ENCODE measurements around the gene AARS1.
"Not testable (repeated sequence)": the region's sequence is repeated elsewhere in the genome, so short reads cannot be mapped to it uniquely, and the experiment has no call there.

The AARS1 gene

DNA sequence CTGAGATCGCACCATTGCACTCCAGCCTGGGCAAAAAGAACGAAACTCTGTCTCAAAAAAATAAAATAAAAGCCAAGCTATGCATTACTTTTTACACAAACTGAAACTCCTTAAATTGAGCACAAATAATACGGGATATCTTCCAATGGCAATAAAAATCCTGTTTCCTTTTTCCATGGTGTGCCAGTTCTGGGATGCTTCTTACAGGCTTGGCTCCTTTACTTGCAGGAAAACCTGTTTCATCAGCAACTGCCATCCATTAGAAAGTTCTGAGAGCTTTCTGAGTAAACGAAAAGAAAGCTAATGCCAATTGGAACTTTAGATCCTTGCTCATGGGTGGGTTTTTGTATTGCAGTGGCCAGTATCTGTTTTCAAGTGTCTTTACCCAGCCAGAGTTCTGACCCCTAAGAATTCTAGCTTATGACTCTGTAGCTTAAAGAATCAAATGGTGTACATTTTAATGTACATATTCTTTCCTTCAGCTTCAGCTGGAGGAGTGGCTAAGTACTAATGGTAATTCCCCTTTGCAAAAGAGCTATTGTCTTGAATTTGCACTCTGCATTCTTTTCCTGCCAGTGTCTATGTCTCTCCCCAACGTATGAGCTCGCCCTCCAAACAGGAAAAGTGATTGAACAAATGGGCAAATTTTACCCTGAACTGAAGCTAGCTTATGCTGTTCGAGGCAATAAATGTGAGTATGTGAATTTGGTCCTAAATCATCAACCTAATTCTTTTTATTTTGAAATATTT, 35.9 kb upstream of the AARS1 start:
- DNase-seq = no peak
- Histone ChIP-seq H3K9me3 (ENCODE audit: severe bottlenecking) (no peaks in the 10 kb centered on the region), H3K27ac (no peak overlapping the region), H3K4me3 (ENCODE audit: low read depth, low read length) (no peak overlapping the region), H3K36me3 (peaks cover 58% of the 10 kb centered on the region), H3K27me3 (ENCODE audit: insufficient read depth, low read depth, severe bottlenecking) (no peaks in the 10 kb centered on the region)
- TF ChIP-seq, protein P1, sequence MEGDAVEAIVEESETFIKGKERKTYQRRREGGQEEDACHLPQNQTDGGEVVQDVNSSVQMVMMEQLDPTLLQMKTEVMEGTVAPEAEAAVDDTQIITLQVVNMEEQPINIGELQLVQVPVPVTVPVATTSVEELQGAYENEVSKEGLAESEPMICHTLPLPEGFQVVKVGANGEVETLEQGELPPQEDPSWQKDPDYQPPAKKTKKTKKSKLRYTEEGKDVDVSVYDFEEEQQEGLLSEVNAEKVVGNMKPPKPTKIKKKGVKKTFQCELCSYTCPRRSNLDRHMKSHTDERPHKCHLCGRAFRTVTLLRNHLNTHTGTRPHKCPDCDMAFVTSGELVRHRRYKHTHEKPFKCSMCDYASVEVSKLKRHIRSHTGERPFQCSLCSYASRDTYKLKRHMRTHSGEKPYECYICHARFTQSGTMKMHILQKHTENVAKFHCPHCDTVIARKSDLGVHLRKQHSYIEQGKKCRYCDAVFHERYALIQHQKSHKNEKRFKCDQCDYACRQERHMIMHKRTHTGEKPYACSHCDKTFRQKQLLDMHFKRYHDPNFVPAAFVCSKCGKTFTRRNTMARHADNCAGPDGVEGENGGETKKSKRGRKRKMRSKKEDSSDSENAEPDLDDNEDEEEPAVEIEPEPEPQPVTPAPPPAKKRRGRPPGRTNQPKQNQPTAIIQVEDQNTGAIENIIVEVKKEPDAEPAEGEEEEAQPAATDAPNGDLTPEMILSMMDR (IDR thresholded peaks at IDR 0.05; ENCODE audit: low read depth, low read length) = no peak

DNA sequence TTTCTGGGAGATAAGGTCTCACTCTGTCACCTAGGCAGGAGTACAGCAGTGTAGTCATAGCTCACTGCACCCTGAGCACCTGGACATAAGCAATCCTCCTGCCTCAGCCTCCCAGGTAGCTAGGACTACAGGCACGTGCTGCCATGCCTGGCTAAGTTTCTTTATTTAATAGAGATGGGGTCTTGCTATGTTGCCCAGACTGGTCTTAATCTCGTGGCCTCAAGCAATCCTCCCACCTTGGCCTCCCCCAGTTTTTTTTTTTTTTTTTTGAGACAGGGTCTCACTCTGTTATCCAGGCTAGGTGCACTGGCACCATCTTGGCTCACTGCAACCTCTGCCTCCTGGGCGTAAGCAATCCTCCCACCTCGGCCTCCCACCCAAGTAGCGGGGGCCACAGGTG, 30.8 kb upstream of the AARS1 start:
- peaks cover 59% of the 10 kb centered on the region for H3K36me3 ChIP-seq
- no peak overlapping the region for H3K27ac ChIP-seq
- no peaks in the 10 kb centered on the region for H3K27me3 ChIP-seq (ENCODE audit: insufficient read depth, low read depth, severe bottlenecking)
- H3K9me3 ChIP-seq (ENCODE audit: severe bottlenecking) = no peaks in the 10 kb centered on the region
- no peak overlapping the region for H3K4me3 ChIP-seq (ENCODE audit: low read depth, low read length)
- TF ChIP-seq, protein P1 (IDR thresholded peaks at IDR 0.05; ENCODE audit: low read depth, low read length) = no peak
- DNase-seq = no peak

DNA sequence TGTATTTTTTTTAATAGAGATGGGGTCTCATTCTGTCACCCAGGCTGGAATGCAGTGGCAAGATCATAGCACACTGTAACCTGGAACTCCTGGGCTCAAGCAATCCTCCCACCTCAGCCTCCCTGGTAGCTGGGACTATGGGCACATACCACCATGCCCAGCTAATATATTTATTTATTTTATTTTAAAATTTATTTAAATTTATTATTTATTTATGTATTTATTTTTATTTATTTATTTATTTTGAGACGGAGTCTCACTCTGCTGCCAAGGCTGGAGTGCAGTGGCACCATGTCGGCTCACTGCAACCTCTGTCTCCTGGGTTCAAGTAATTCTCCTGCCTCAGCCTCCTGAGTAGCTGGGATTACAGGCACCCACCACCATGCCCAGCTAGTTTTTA, 18.4 kb upstream of the AARS1 start:
- H3K36me3 ChIP-seq, DNase-seq, H3K27ac ChIP-seq: not testable (repeated sequence)

DNA sequence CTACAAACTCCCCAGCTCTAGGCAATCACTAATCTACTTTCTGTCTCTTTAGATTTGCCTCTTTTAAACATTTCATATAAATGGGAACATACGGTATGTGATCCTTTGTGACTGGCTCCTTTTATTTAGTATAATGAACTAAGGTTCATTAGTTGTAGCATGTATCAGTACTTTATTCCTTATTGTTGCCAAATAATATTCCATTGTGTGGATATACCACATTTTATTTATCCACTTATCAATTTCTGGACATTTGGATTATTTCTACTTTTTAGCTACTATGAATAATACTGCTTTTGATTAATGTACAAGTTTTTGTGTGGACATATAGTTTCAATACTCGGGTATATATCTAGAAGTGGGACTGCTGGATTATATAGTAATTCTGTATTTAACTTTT, 17.6 kb upstream of the AARS1 start:
- no peaks in the 10 kb centered on the region for H3K27me3 ChIP-seq (ENCODE audit: insufficient read depth, low read depth, severe bottlenecking)
- DNase-seq = no peak
- peaks cover 11% of the 10 kb centered on the region for H3K36me3 ChIP-seq
- no peak overlapping the region for H3K27ac ChIP-seq
- no peaks in the 10 kb centered on the region for H3K9me3 ChIP-seq (ENCODE audit: severe bottlenecking)
- TF ChIP-seq, protein P1 (IDR thresholded peaks at IDR 0.05; ENCODE audit: low read depth, low read length) = no peak
- H3K4me3 ChIP-seq (ENCODE audit: low read depth, low read length) = no peak overlapping the region

More for the DNA sequence above, 18.4 kb upstream of the AARS1 start:
- not testable (repeated sequence) for H3K27me3 ChIP-seq (ENCODE audit: insufficient read depth, low read depth, severe bottlenecking); H3K4me3 ChIP-seq (ENCODE audit: low read depth, low read length); H3K9me3 ChIP-seq (ENCODE audit: severe bottlenecking)

DNA sequence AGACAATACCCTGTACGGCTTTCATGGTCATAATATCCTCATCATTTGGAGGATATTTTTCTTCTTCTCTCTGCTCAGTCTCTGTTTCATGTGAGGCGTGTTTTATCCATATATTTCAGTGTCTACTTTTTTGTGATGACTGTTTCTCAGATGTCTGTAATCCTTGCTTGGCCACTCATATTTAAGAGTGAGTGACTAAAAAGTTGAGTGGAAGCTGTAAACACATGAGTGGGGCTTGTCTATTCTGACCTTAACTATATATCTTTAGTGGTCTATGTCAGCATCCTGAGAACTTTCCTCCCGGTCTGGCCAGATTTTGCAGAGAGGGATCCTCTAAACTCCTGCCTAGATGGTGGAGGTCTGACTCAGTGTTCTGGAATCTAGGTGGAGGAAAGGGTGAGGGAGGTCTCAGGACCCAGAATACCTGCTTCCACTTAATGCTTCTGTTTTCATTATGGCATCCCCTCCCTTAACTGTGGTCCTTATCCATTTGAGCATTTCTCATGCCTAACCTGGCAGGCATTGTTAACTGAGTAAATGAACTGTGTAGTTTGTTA, 15.7 kb upstream of the AARS1 start:
- peaks cover 22% of the 10 kb centered on the region for H3K36me3 ChIP-seq
- TF ChIP-seq, protein P1 (IDR thresholded peaks at IDR 0.05; ENCODE audit: low read depth, low read length) = no peak
- H3K27me3 ChIP-seq (ENCODE audit: insufficient read depth, low read depth, severe bottlenecking) = no peaks in the 10 kb centered on the region
- no peak overlapping the region for H3K4me3 ChIP-seq (ENCODE audit: low read depth, low read length)
- no peak for DNase-seq
- peaks cover 5% of the 10 kb centered on the region for H3K9me3 ChIP-seq (ENCODE audit: severe bottlenecking)
- H3K27ac ChIP-seq = no peak overlapping the region

DNA sequence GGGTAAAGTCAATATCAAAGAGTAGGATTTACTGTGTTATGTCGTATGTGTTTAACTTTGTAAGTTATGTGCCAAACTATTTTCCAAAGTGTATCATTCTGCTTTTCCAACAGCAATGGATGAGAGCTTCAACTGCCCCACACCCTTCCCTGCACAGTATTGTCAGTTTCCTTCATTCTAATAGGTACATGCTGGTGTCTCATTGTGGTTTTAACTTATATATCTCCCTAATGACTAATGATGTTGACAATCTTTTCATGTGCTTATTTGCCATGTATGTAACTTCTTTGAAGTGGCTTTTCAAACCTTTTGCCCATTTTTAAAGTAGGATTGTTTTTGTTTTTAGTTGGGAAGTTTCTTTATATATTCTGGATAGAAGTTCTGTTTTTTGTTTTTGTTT, 13.4 kb upstream of the AARS1 start:
- Histone ChIP-seq H3K9me3 (ENCODE audit: severe bottlenecking) (peaks cover 5% of the 10 kb centered on the region), H3K27me3 (ENCODE audit: insufficient read depth, low read depth, severe bottlenecking) (no peaks in the 10 kb centered on the region), H3K4me3 (ENCODE audit: low read depth, low read length) (no peak overlapping the region), H3K27ac (no peak overlapping the region), H3K36me3 (peaks cover 22% of the 10 kb centered on the region)
- DNase-seq = no peak
- TF ChIP-seq, protein P1 (IDR thresholded peaks at IDR 0.05; ENCODE audit: low read depth, low read length) = no peak
